ENCODE data around the gene MYO1E.

MYO1E gene

DNA sequence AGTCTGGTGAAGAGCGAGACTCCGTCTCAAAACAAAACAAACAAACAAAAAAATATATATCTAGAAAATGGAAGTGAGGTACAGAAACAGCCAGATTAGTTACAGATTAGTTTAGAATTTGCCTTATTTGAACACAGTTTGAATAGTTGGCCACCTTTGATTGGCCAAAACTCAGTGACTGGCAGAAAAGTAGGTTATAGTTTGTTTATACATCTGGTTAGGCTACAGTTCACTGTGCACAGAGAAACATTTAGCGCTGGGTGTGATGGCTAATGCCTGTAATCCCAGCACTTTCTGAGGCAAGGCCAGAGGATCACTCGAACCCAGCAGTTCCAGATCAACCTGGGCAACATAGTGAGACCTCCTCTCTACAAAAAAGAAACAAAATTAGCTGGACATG lies 114.4 kb downstream of the MYO1E start:
- DNase-seq = no peak

DNA sequence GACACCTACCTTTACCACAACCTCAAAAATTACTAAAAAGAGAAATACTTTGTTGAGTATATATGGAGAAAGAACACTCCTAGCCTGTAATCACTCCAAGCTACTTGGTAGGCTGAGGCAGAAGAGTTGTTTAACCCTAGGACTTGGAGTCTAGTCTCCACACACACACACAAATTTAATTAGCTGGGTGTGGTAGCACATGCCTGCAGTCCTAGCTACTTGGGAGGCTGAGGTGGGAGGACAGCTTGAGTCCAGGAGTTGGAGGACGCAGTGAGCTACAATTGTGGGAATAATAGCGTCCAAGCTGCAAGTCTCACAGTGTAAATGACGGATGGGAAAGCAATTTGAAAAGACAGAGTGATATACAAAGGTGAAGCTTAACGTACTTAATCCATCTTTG lies 115.5 kb downstream of the MYO1E start:
- no peak for DNase-seq

DNA sequence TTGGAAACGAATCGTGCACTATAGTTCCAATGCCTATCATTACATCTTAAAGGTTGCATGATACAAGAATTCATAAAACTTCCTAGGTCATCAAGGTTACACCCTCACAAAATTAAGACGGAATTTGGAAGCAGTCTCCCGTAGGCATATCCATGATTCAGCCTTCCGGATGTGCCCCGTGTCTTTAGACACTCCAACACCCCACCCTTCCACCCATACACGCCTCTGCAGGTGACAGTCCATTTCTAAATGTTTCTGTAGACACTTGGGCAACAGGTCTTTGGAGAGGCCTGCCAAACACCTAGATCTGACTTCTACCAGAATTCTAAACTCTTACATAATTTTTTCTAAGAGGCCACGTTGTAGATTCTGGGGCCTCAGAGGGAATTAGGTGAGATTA lies 116.2 kb downstream of the MYO1E start:
- DNase-seq = no peak

DNA sequence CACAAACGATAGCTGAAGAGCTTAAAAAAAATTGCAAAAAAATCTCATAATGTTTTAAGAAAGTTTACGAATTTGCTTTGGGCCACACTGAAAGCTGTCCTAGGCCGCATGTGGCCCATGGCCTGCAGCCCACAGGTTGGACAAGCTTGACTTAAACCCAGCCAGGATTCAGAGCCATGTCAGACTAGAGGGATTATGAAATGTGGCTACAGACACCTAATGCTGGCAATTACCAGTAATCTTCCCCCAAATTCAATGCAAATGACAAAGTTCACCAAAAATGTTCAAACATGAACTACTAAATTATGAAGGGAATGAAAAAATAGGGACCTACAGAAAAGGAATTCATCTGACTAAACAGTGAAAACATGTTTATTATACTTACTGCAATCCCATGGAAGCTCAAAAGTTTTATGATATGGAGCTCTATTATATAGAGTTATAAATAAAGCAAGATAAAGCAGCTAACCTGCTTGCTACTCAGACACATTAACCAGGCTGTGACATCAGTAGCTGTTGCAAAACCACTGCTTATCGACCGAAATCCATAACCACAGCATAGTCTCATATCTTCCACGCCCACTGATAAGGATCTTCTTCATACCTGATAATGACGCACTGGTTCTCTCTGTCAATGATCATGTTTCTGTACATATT lies 116.9 kb downstream of the MYO1E start:
- DNase-seq = no peak

DNA sequence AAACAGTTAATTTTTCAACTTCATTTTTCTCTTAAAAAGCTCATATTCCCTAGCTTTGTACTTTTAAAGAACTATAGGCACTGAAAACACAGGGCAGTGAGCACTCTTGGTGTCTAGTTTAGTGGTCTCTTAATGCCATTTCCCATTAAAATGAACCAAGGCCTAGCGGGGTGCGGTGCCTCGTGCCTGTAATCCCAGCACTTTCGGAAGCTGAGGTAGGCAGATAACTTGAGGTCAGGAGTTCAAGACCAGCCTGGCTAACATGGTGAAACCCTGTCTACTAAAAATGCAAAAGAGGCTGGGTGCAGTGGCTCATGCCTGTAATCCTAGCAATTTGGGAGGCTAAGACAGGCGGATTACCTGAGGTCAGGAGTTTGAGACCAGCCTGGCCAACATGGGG lies 120.5 kb downstream of the MYO1E start:
- no peak for DNase-seq

DNA sequence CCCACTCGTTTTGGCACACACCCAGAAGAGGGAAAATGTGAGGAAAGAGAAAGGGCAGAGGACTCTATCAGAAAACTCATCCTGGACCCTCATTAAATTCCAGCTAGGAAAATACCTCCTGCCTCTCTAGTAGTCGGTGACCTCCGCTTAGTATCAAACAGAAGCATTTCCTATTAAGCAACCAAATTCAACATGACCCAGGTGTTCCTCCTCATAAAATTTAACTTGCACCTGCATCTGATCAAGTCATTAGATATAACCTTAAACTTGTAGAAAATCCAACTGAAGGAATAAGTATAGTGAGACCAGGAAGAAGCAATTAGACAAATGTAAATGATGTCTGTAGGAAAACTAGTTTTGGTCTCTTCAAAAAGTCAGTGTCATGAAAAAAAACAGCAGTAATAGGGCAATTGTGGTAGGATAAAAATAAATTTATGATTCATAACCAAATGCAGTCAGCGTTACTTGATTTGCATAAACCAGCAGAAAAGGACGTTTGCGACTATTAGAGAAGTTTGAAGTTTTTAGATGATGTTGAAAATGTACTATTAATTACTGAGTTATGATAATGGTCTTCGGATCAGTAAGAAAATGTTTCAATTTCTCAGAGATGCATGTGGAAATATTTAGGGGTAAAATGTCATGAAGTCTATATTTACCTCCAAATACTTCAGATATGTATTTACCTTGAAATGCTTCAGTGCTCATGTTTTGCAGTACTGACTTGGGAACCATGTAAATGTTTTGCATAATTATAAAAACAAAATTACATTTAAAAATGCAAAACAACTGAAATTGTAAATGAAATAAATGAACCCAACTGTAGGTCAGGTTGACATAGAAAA lies 121.4 kb downstream of the MYO1E start:
- no peak for DNase-seq

DNA sequence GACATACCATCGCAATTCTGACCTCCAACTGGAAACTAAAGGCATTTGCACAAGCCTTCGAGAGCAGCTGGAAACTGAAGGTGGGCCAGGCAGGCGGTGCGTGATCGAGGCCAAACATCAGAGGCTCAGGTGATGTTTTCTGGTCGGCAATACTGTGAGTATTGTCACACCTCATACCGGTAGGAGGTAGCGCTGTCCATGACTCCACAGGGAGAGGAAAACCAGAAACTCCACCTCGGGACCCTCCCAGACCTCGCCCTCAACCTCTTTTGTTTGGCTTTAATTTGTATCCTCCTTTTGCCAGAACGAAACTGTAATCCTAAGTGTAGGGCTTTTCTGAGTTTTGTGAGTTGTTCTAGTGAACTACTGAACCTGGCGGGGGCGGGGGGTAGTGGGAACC lies 122.4 kb downstream of the MYO1E start:
- no peak for DNase-seq

DNA sequence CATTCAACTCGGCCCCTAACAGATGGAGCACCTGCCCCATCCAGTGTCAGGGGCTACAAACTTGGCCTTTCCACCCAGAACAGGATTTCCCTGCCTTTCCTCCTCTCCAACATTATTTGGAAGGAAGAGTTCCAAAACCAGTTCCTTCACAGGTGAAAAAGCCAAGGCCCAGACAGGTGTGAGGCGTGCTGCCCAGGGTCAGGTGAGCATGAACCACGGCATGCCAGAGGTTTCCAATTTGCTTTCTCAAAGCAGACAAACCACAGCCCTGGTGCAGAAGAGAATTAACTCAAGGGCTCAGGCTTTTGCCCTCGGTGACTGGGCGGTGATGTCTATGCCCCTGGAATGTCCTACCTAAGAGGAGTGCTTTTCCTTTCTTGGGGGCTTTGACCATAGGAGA lies 122.9 kb downstream of the MYO1E start:
- DNase-seq = no peak

DNA sequence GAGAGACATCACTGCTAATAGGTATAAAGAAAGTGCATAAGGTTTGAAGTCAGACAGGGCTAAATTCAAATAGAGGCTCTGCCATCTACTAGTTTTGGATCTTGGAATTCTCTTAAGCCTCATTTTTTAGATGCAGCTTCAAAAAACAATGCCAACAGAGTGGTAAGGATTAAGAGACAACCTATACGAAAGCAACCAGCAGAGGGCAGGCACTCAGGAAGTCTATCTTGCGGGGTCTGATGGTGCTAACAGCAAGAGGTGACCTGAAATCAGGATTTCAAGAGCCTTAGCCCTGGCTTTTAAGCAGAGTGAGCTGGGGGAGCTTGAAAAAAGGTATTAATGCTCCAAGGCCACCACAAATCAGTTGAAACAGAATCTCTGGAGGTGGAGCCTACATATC lies 125.3 kb downstream of the MYO1E start:
- no peak for DNase-seq

DNA sequence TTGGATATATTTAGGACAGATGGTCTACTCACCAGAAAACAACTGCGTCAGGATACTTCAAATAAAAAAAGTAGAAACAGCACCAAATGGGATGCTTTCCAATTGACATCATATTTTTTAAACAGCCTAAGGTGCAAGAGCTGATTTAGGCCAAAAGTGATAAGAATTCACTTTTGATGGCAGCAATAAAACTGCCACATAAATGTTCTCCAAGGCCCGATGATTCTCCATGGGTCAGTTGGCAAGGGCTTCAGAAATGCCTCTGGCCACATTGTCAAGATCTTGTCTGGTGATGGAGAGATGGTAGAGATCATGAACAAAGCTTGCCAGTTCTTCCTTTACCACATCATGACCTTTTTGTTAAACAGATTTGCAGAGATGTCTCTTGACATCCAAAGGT lies 127.1 kb downstream of the MYO1E start:
- DNase-seq = no peak

DNA sequence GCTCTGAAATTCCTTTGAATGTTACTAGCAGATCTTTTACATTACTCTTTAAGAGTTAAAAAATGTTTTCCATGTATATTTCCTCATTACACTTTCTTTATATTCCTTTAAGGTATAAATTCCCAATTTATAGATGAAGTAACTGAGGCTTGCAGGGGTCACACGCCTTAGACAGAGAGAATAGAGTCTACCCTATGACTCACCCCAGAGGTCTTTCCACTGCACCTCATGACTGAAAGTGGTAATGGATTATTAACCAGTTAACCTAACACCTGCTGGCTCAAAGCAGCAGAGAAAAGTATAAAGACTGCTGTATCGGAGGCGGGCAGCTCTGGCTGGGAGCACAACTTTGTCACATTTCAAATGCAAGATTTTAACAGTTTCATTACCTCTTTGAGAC lies 128.3 kb downstream of the MYO1E start:
- no peak for DNase-seq

DNA sequence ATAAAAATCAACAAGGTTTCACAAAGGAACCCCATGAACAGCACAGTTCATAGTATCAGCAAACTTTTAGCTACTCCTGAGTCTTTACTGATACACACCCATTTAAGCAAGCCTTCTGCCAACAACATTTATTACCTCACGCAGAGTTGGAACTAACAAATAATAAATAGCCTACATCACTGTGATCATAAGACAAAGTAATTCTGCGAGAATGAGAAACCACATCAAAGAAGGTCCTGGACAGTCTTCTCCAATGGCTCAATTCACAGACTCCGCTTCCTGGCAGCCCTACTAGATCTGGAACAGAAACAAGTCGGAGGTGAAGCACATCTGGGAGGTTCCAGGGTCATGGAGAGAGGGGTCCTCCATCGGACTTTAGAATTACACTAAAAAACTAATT lies 129.0 kb downstream of the MYO1E start:
- DNase-seq = no peak

DNA sequence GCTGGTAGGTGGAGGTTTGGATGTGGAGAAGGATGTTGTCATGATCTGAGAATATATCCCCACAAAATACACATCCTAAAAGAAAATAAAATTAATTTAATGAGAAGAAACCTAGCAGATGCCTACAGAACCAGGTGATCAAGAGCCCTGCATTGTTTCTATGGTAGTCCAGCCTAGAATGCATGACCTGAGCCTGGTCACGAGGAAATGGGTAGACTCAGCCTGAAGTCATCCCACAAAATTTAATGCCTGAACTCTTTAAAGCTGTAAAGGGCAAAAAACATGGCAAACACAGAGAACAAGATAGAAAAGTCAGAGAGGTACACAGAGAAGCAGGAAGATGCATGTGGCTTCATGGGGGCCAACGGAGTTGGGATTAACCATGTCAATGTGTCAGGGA lies 130.0 kb downstream of the MYO1E start:
- no peak for DNase-seq

DNA sequence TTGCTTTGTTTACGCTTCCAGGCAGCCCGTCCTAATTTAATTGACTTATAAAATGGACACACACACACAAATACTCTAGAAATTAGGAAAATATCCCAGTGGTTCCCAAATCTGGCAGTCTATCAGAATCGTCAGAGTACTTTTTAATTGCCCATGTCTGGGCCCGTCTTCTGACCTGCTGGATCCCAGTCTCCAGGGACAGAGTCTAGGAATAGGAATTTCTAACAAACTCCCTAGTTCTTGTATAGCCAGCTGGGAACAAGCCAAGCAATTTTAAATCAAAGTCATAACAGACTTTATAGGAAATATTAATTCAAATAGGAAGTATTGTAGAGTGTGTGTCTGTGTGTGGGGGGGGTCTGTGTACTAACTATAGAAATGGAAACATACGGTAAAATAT lies 132.6 kb downstream of the MYO1E start:
- DNase-seq = no peak

DNA sequence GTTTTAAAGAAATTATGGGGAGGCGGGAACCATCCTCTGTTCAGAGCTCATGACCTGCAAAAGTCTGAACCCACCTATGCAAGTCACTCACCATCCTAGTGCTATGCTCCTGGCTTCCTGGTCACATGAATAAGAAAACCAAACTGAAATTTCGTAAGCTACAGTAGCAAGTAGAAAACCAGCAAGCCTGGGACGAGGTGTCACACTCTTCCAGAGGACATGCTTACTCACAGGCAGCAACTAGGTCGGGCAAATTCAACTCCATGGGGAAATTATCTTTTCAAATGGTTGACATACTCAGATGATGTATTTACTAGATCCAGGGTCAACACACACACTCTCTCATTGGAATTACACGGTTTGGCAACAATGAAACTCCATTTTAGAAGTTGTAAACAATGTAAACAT lies 134.7 kb downstream of the MYO1E start:
- DNase-seq = no peak

DNA sequence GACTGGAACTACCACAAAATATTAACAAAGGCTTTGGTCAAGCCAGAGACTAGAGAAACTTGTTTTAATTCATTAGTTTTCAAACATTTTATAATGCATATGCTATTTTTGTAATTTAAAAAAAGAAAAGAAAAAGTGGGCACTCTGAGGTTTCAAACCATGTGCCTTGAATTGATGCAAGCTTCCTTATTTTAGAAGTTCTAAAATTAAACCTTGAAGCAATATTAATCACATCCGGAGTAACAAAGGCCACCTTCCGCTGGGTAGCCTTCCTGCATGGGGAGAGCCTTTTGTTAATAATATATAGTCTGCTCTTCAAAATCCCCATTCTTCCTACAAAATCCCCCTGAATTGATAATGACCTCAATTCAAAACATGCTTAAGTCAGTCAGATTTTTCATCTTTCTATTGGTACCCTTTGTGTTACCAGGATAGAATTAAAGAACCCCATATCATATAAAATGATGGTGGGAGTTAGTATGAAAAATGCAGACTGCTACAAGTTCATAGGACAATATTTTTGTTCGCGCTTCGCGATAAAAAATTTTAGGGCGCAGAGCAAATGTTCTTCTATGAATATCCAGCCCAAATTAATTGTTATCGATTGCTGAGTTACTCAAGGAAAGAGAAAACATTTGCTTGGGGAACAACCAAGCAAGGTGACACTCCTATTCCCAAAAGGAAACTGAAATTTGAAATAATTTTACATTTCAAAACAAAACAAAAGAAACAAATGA lies 135.4 kb downstream of the MYO1E start:
- DNase-seq = no peak

DNA sequence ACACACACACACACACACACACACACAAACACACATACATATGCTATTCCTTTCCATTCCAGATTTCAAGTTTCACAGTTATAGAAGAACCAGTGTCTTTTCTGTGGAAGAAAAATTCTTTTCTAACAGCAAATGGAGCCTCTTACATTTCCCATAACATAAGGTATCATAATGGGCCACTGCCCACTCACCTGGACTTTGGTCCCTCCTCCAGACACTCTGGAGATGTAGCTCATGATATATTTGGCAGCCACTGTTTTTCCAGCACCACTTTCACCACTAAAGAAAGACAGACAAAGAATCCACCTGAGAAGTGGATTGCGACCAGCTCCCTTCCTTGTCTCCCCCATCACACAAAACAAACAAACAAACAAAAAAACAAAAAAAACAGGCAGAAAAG lies 136.3 kb downstream of the MYO1E start:
- no peak for DNase-seq

DNA sequence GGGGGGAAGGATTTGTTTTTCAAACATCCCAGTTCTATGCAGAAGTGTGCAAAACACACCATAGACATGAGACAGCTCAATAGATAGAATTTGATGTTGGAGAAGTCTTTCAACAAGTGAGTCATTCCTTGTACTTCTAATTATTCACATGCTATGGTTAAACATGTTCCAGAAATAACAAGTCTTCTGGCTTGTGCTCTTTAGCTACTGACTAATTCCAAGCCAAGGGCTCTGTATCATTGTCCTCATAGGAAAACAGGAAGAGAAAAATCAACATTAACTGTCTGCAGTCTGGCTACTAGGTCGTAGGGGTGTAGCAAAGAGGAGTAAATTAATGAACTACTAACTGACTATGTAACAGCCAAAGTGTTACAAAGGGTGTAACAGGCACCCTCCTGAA lies 140.2 kb downstream of the MYO1E start:
- no peak for DNase-seq

DNA sequence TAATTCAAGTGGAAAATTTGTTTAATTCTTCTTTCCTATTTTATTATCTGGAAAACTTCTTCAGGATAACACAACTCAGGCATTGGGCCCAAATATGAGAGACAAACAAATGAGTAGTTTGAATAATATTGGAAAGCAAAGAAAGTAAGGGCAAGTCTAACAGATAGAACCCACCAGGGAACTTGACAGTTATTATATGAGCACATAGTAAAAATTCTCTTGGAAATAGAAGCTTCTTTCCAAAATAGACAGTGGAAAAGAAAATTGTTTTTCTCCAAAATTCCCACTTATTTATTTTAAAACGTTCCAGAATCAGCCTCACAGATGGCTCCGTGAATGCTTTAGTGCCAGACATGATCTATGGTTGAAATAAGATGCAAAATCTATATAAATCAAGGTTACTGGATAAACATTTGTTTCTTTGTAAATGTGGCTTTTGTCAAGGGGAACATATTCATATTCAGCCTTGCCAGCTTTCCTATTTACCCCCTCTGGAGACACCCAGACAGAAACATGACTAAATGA lies 142.1 kb downstream of the MYO1E start:
- no peak for DNase-seq

DNA sequence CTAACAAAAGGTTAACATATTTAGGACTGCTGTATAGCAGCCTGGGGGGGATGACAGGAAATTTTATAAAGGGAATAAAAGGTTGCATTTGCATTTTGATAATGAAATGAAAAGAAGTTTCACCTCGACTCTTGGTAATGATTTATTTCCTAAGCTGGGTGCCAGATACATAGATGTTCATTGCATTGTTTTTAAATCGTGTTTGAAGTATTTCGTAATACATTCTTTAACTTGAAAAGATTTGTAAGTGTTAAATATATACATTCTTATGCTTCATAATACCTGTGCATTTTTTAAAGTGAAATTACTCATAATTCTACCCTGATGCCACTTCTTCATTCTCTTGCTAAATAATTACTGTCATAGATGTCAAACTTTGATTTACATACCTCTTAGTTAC lies 143.2 kb downstream of the MYO1E start:
- no peak for DNase-seq

DNA sequence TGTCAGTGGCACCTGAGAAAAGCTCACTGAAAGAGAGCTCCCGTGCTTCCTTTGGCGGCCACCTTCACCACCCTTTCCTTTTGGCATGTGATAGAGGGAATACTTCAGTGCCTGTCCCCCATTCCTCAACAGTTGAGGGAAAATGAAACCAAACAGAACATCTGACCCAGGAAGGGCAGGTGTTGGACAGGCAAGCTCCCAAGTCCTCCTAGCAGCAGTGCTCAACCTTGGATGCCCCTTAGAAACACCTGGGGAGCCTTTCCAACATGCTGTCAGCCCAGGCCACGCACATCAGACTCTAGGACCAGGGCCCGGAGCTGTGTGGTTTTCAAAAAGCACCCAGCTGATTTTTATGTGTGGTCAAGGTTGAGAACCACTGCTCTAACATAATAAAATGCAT lies 143.7 kb downstream of the MYO1E start:
- DNase-seq = no peak

DNA sequence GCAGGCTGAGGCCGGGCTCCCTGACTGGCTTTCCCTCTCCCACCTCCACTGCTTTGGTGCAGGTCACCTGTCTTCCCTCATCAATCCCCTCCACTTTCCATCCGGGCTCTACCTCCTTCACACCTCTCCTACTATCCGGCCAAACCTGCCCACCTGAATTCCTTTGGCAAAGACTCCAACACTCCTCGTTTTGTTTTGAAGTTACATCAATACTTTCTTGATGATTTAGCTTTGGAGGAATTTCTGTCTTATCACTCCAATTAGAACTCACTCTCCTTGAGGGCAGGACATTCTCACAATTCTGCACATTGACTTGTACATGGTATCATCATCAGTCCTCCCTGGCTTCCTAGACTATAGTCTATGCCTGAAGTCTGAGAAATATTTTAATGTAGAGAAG lies 145.7 kb downstream of the MYO1E start:
- no peak for DNase-seq

DNA sequence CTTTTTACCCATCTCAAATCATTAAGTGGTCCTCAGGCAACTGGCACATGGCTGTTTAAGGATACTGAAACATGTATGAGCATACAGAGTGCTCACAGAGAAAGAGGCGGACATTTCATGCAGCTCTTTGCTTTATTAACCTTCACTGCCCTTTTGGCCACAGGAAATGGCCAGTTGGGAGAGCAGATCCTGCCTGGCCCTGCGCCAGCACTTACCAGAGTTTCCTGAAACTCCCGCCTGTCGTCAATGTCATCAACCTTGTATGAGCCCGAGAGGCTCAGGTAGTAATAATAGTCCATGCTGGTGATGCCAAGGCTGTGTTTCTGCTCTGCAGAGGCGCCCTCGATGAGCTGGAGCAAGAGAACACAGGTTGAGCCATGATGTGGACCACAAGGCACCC lies 148.2 kb downstream of the MYO1E start:
- DNase-seq = no peak

DNA sequence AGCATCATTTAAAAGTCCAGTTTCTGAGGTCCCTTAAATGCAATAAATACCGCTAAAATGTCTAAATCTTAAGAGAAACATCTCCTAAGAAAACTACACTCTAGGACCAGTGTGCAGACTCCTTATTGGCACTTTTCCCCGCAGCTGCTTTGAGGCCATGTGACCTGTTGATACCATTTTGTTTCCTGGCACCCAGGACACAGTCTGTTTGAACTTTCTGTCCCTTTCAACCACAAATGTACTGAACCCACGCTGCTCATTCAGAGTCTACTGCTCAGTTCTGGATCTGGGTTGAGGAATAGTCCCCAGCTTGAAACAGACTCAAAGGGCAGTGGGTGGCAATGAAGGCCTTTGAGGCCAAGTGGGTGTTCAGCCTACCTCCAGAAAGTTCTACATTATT lies 148.9 kb downstream of the MYO1E start:
- no peak for DNase-seq

Measured in activated gamma-delta T cell (primary cell).